ENCODE data around the gene PMVK. TPM values are rescaled to one million over a fixed set of nuclear protein-coding genes. Genes with fewer than 3 reads are reported as not detected.

The PMVK gene
- total RNA-seq, 1 donor from 2014 or later = 38.4 TPM

DNA sequence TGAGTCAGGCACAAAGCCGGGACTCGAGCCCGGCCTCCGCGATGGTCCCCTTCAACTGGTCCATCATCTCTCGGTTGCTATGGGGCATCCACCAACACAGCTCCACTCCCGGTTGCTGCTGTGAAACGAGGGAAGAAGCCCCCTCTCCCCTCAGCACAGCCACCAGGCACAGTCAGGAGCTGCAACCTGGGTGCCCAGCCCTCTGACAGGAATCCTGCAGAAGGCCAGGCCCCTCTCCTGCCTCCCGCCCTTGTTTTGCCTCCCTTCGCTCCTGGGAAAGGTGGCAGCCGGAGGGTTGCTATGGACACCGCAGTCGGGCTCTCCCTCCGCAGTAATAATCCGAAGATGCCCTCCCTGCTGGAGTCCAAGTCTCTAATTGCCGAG lies 57.5 kb downstream of the PMVK start:
- peak; percentile 55 for DNase-seq
- Histone ChIP-seq H3K27ac (no peak overlapping the region), H3K27me3 (no peaks in the 10 kb centered on the region), H3K4me1 (no peaks in the 10 kb centered on the region), H3K9me3 (no peaks in the 10 kb centered on the region), H3K36me3 (no peaks in the 10 kb centered on the region), H3K4me3 (no peak overlapping the region)
- no peak for ATAC-seq
- TF ChIP-seq CTCF (IDR thresholded peaks at IDR 0.05) = no peak
- intact Hi-C loops (cut with DNase I) = loop anchor here (10.0 kb wide), 2 partner anchors 214 to 314 kb away; partner anchors contain the start of gene CHRNB2

- Histone ChIP-seq H3K4me1 (no peaks in the 10 kb centered on the region), H3K4me3 (no peak overlapping the region), H3K36me3 (no peaks in the 10 kb centered on the region), H3K27ac (no peak overlapping the region), H3K27me3 (no peaks in the 10 kb centered on the region), H3K9me3 (no peaks in the 10 kb centered on the region)
- peak; percentile 88 for DNase-seq
- peak; percentile 87 for TF ChIP-seq CTCF (IDR thresholded peaks at IDR 0.05)
- intact Hi-C loops (cut with DNase I) = loop anchor here (10.0 kb wide), 2 partner anchors 214 to 314 kb away; partner anchors contain the start of gene CHRNB2
- peak; percentile 96 for ATAC-seq
Measured at GRCh38 chr1:154878371-154879037, 58.0 kb downstream of the PMVK start.

- peak; percentile 55 for DNase-seq
- no peak for TF ChIP-seq CTCF (IDR thresholded peaks at IDR 0.05)
- intact Hi-C loops (cut with DNase I) = loop anchor here (10.0 kb wide), 2 partner anchors 213 to 313 kb away; partner anchors contain the start of gene CHRNB2
- Histone ChIP-seq H3K4me1 (no peaks in the 10 kb centered on the region), H3K27ac (no peak overlapping the region), H3K4me3 (no peak overlapping the region), H3K36me3 (no peaks in the 10 kb centered on the region), H3K27me3 (no peaks in the 10 kb centered on the region), H3K9me3 (no peaks in the 10 kb centered on the region)
- ATAC-seq = no peak
Measured at GRCh38 chr1:154877370-154877974, 59.0 kb downstream of the PMVK start.

DNA sequence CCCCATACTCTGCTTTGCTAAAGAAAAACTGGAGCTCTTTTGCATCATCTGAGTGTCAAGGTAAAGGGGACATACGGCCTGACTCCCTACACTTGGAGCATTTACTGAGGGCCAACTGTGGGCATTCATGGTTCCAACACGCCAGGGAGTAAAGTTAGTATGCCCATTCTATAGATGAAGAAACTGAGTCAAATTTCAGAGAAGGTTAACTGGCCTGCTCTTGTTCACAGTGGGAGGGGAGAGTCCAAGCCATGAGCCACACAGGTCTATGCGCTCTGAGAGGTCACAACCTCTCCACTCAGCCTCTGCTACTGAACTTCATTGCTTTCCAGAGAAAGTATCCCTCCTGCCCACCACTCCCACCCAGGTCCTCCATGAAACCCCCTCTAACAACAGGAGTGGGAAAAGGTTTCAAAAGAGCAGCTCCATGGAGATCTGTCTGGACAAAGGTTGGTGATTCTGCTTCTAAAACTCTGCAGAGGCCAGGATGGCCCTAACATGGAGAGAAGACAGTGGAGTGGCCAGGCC lies 59.6 kb downstream of the PMVK start:
- Histone ChIP-seq H3K4me1 (no peaks in the 10 kb centered on the region), H3K4me3 (no peak overlapping the region), H3K36me3 (no peaks in the 10 kb centered on the region), H3K9me3 (no peaks in the 10 kb centered on the region), H3K27me3 (no peaks in the 10 kb centered on the region), H3K27ac (no peak overlapping the region)
- intact Hi-C loops (cut with DNase I) = loop anchor here (10.0 kb wide), 2 partner anchors 212 to 312 kb away; partner anchors contain the start of gene CHRNB2
- no peak for ATAC-seq
- no peak for TF ChIP-seq CTCF (IDR thresholded peaks at IDR 0.05)
- no peak for DNase-seq

Small RNAs within 50 kb of the gene (microRNA-seq; reads per million reads assigned to microRNA genes)
- gene MIR4258 (ENCODE audit: borderline microRNAs expressed) = not detected

Other genes starting within 250 kb of the PMVK start
- gene KCNN3, start 66.4 kb downstream of the PMVK start, total RNA-seq = 7.6 TPM
- 75.7 TPM for gene PBXIP1, start 19.4 kb upstream of the PMVK start, total RNA-seq
- 27.0 TPM for gene PYGO2, start 25.1 kb upstream of the PMVK start, total RNA-seq
- gene SHC1, start 34.0 kb upstream of the PMVK start, total RNA-seq = 120 TPM
- gene CKS1B, start 38.0 kb upstream of the PMVK start, total RNA-seq = 27.0 TPM
- gene FLAD1, start 46.6 kb upstream of the PMVK start, total RNA-seq = 29.0 TPM
- not detected for gene LENEP, start 56.9 kb upstream of the PMVK start, total RNA-seq
- gene ZBTB7B, start 66.1 kb upstream of the PMVK start, total RNA-seq = 80.4 TPM
- 1.5 TPM for gene DCST2, start 97.1 kb upstream of the PMVK start, total RNA-seq
- not detected for gene DCST1, start 97.1 kb upstream of the PMVK start, total RNA-seq
- gene ADAM15, start 114.6 kb upstream of the PMVK start, total RNA-seq = 163 TPM
- 5.3 TPM for gene EFNA4, start 127.0 kb upstream of the PMVK start, total RNA-seq
- gene EFNA3, start 142.1 kb upstream of the PMVK start, total RNA-seq = 1.0 TPM
- 178 TPM for gene EFNA1, start 191.2 kb upstream of the PMVK start, total RNA-seq
- gene SLC50A1, start 199.1 kb upstream of the PMVK start, total RNA-seq = 44.7 TPM
- 71.1 TPM for gene DPM3, start 203.8 kb upstream of the PMVK start, total RNA-seq
- gene KRTCAP2, start 236.6 kb upstream of the PMVK start, total RNA-seq = 130 TPM
- 0.43 TPM for gene TRIM46, start 237.1 kb upstream of the PMVK start, total RNA-seq

Data from upper lobe of right lung (tissue), 1 donor.